ENCODE data around the gene TM4SF20.

The TM4SF20 gene

DNA sequence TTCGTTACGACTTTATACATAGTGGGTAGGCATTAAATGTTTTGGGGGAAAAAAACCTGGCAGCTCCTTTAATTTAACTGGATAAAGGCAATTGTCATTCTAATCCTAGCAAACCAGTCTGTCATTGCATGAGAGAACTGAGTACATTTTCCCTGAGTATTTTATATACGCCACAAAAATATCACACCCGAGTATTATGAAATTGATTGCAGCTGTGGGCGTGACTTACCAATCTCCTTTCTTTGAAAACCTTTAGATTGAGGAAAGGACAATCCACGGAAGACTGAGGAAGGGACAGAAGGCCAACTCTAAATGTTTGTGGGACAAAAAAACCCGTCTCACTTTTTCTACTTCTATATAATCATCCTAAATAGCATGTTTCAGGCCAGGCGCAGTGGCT is 9.0 kb downstream of the TM4SF20 start:
- no peaks in the 10 kb centered on the region for H3K79me1 ChIP-seq (ENCODE audit: low read length)
- no peak overlapping the region for H4K91ac ChIP-seq (ENCODE audit: low read depth, low read length)
- no CpG with 5 or more reads among the region's 8 CpGs for WGBS (ENCODE audit: extremely low coverage, insufficient coverage, insufficient read length)
- no peak overlapping the region for H3K18ac ChIP-seq (ENCODE audit: low read length)
- no peak overlapping the region for H2BK120ac ChIP-seq (ENCODE audit: insufficient read depth, low read length, poor library complexity)
- no peaks in the 10 kb centered on the region for H3K4me1 ChIP-seq (ENCODE audit: control insufficient read depth in 1 of 2, insufficient read depth in 2 of 2, low read length in 2 of 2)
- H3K27me3 ChIP-seq (ENCODE audit: insufficient read depth, low read length), result no peaks in the 10 kb centered on the region
- no peak overlapping the region for H2BK5ac ChIP-seq (ENCODE audit: low read depth, low read length, poor library complexity)
- H3K9me3 ChIP-seq (ENCODE audit: insufficient read depth, low read depth, low read length), result no peaks in the 10 kb centered on the region
- H4K12ac ChIP-seq (ENCODE audit: low read depth, low read length), result no peak overlapping the region
- no peak overlapping the region for H4K8ac ChIP-seq (ENCODE audit: low read depth, low read length)
- H2AK5ac ChIP-seq (ENCODE audit: low read length), result no peak overlapping the region
- H3K4me2 ChIP-seq (ENCODE audit: low read length), result no peak overlapping the region
- DNase-seq, result no peak
- no peak overlapping the region for H3K9ac ChIP-seq (ENCODE audit: low read length)
- no peak overlapping the region for H2BK12ac ChIP-seq (ENCODE audit: low read length)
- H2AFZ ChIP-seq (ENCODE audit: insufficient read depth, low read length, poor library complexity), result no peak overlapping the region
- H3K4me3 ChIP-seq (ENCODE audit: low read depth, low read length), result no peak overlapping the region
- no peaks in the 10 kb centered on the region for H3K79me2 ChIP-seq (ENCODE audit: control insufficient read depth, insufficient read depth, low read length, poor library complexity)
- no peak overlapping the region for H3K23ac ChIP-seq (ENCODE audit: low read length)
- no peak overlapping the region for H3K14ac ChIP-seq (ENCODE audit: low read length)
- H3K36me3 ChIP-seq (ENCODE audit: control insufficient read depth in 1 of 2, insufficient read depth in 2 of 2, low read length in 2 of 2), result no peaks in the 10 kb centered on the region
- H3K4ac ChIP-seq (ENCODE audit: low read depth, low read length), result no peak overlapping the region
- H3K27ac ChIP-seq (ENCODE audit: low read depth, low read length), result no peak overlapping the region

DNA sequence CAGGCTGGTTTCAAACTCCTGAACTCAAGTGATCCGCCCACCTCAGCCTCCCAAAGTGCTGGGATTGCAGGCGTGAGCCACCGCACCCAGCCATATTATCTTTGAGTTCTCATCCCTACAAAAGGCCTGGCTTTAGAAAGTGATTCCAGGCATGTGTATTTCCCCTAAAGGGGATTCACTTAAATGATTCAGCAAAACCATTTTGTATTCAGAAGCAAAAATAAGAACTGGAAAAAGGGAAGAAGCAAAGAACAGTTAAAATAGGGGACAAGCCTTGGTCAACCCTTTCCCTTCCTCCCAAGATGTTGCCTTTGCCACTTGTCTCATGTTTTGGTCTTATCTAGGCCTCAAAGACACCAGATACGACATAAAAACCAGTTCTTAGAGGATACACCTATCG is 10.5 kb downstream of the TM4SF20 start:
- H3K18ac ChIP-seq (ENCODE audit: low read length), result no peak overlapping the region
- H2BK12ac ChIP-seq (ENCODE audit: low read length), result no peak overlapping the region
- no peak overlapping the region for H4K12ac ChIP-seq (ENCODE audit: low read depth, low read length)
- H3K14ac ChIP-seq (ENCODE audit: low read length), result no peak overlapping the region
- H3K36me3 ChIP-seq (ENCODE audit: control insufficient read depth in 1 of 2, insufficient read depth in 2 of 2, low read length in 2 of 2), result no peaks in the 10 kb centered on the region
- no peak overlapping the region for H3K27ac ChIP-seq (ENCODE audit: low read depth, low read length)
- H4K91ac ChIP-seq (ENCODE audit: low read depth, low read length), result no peak overlapping the region
- no peak overlapping the region for H3K4me3 ChIP-seq (ENCODE audit: low read depth, low read length)
- H2AFZ ChIP-seq (ENCODE audit: insufficient read depth, low read length, poor library complexity), result no peak overlapping the region
- WGBS (ENCODE audit: extremely low coverage, insufficient coverage, insufficient read length), result no CpG with 5 or more reads among the region's 5 CpGs
- H3K4ac ChIP-seq (ENCODE audit: low read depth, low read length), result no peak overlapping the region
- no peaks in the 10 kb centered on the region for H3K27me3 ChIP-seq (ENCODE audit: insufficient read depth, low read length)
- H3K9ac ChIP-seq (ENCODE audit: low read length), result no peak overlapping the region
- peak in 1 of 2 donors; percentile 9 for DNase-seq
- H4K8ac ChIP-seq (ENCODE audit: low read depth, low read length), result no peak overlapping the region
- no peak overlapping the region for H3K4me2 ChIP-seq (ENCODE audit: low read length)
- H2BK120ac ChIP-seq (ENCODE audit: insufficient read depth, low read length, poor library complexity), result no peak overlapping the region
- no peaks in the 10 kb centered on the region for H3K9me3 ChIP-seq (ENCODE audit: insufficient read depth, low read depth, low read length)
- H3K4me1 ChIP-seq (ENCODE audit: control insufficient read depth in 1 of 2, insufficient read depth in 2 of 2, low read length in 2 of 2), result no peaks in the 10 kb centered on the region
- H3K79me1 ChIP-seq (ENCODE audit: low read length), result no peaks in the 10 kb centered on the region
- no peaks in the 10 kb centered on the region for H3K79me2 ChIP-seq (ENCODE audit: control insufficient read depth, insufficient read depth, low read length, poor library complexity)
- no peak overlapping the region for H2AK5ac ChIP-seq (ENCODE audit: low read length)
- H2BK5ac ChIP-seq (ENCODE audit: low read depth, low read length, poor library complexity), result no peak overlapping the region
- no peak overlapping the region for H3K23ac ChIP-seq (ENCODE audit: low read length)

DNA sequence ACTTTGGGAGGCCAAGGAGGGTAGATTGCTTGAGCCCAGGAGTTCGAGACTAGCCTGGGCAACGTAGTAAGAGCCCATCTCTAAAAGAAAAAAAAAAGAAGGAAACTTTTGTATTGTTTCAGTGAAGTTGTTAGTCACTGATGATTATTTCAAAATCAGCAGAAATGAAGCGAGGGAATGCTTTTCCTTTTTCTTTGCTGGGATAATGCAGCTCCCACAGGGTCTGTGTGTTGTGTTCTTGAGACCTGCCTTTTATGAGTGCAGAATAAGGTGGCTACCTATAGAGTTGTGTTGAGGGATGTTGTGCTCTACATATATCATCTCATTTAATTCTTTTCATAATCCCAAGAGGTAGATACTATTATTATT is 11.7 kb downstream of the TM4SF20 start:
- Histone ChIP-seq H2BK120ac (ENCODE audit: insufficient read depth, low read length, poor library complexity) (no peak overlapping the region), H3K79me1 (ENCODE audit: low read length) (no peaks in the 10 kb centered on the region), H3K14ac (ENCODE audit: low read length) (no peak overlapping the region), H3K23ac (ENCODE audit: low read length) (no peak overlapping the region), H2AFZ (ENCODE audit: insufficient read depth, low read length, poor library complexity) (no peak overlapping the region), H3K4me2 (ENCODE audit: low read length) (no peak overlapping the region), H3K9ac (ENCODE audit: low read length) (no peak overlapping the region), H3K4me1 (ENCODE audit: control insufficient read depth in 1 of 2, insufficient read depth in 2 of 2, low read length in 2 of 2) (no peaks in the 10 kb centered on the region), H4K8ac (ENCODE audit: low read depth, low read length) (no peak overlapping the region), H3K27ac (ENCODE audit: low read depth, low read length) (no peak overlapping the region), H2BK12ac (ENCODE audit: low read length) (no peak overlapping the region), H2BK5ac (ENCODE audit: low read depth, low read length, poor library complexity) (no peak overlapping the region), H4K12ac (ENCODE audit: low read depth, low read length) (no peak overlapping the region), H3K27me3 (ENCODE audit: insufficient read depth, low read length) (no peaks in the 10 kb centered on the region), H4K91ac (ENCODE audit: low read depth, low read length) (no peak overlapping the region), H3K36me3 (ENCODE audit: control insufficient read depth in 1 of 2, insufficient read depth in 2 of 2, low read length in 2 of 2) (no peaks in the 10 kb centered on the region), H3K79me2 (ENCODE audit: control insufficient read depth, insufficient read depth, low read length, poor library complexity) (no peaks in the 10 kb centered on the region), H3K9me3 (ENCODE audit: insufficient read depth, low read depth, low read length) (no peaks in the 10 kb centered on the region), H3K4ac (ENCODE audit: low read depth, low read length) (no peak overlapping the region), H3K4me3 (ENCODE audit: low read depth, low read length) (no peak overlapping the region), H2AK5ac (ENCODE audit: low read length) (no peak overlapping the region), H3K18ac (ENCODE audit: low read length) (no peak overlapping the region)
- peak in 1 of 2 donors; percentile 43 for DNase-seq
- no CpG with 5 or more reads among the region's 3 CpGs for WGBS (ENCODE audit: extremely low coverage, insufficient coverage, insufficient read length)

DNA sequence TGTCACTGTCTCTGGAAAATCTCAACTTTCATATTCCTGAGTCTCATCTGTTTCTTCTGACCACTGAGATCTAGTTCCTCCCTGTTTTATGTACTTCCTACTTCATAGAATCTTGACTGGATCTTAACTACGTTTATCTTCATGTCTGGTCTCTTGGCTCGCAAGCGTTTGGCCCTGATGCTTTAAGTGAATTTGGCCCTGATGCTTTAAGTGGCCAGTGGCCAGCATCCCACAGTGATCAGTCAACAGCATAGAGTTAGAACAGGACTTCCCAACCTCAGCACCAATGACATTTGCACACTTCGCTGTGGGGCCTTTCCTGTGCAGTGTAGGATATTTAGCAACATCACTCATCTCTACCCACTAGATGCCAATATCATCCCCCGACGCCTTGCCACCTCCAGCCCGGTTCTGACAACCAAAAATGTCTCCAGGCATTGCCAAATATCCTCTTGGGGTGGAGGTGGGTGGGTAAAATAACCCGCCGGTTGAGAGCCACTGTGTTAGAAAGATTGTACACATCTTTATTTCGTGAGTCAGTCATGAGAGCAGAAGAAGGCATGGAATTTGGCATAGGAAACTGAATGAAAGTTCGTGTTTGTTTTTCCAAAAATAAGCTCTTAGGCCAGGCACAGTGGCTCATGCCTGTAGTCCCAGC is 12.2 kb downstream of the TM4SF20 start:
- H3K4me3 ChIP-seq (ENCODE audit: low read depth, low read length), result no peak overlapping the region
- H4K8ac ChIP-seq (ENCODE audit: low read depth, low read length), result no peak overlapping the region
- no peak overlapping the region for H3K4ac ChIP-seq (ENCODE audit: low read depth, low read length)
- H3K14ac ChIP-seq (ENCODE audit: low read length), result no peak overlapping the region
- H3K27me3 ChIP-seq (ENCODE audit: insufficient read depth, low read length), result no peaks in the 10 kb centered on the region
- DNase-seq, result peak; percentile 40 to 67
- no peaks in the 10 kb centered on the region for H3K79me1 ChIP-seq (ENCODE audit: low read length)
- H4K12ac ChIP-seq (ENCODE audit: low read depth, low read length), result no peak overlapping the region
- no peak overlapping the region for H2BK12ac ChIP-seq (ENCODE audit: low read length)
- H3K79me2 ChIP-seq (ENCODE audit: control insufficient read depth, insufficient read depth, low read length, poor library complexity), result no peaks in the 10 kb centered on the region
- no peaks in the 10 kb centered on the region for H3K9me3 ChIP-seq (ENCODE audit: insufficient read depth, low read depth, low read length)
- no peak overlapping the region for H3K18ac ChIP-seq (ENCODE audit: low read length)
- no peak overlapping the region for H3K9ac ChIP-seq (ENCODE audit: low read length)
- no peaks in the 10 kb centered on the region for H3K4me1 ChIP-seq (ENCODE audit: control insufficient read depth in 1 of 2, insufficient read depth in 2 of 2, low read length in 2 of 2)
- H3K36me3 ChIP-seq (ENCODE audit: control insufficient read depth in 1 of 2, insufficient read depth in 2 of 2, low read length in 2 of 2), result no peaks in the 10 kb centered on the region
- no peak overlapping the region for H2AK5ac ChIP-seq (ENCODE audit: low read length)
- no peak overlapping the region for H2BK5ac ChIP-seq (ENCODE audit: low read depth, low read length, poor library complexity)
- no peak overlapping the region for H3K27ac ChIP-seq (ENCODE audit: low read depth, low read length)
- no peak overlapping the region for H3K4me2 ChIP-seq (ENCODE audit: low read length)
- no peak overlapping the region for H3K23ac ChIP-seq (ENCODE audit: low read length)
- no peak overlapping the region for H2AFZ ChIP-seq (ENCODE audit: insufficient read depth, low read length, poor library complexity)
- no peak overlapping the region for H4K91ac ChIP-seq (ENCODE audit: low read depth, low read length)
- no peak overlapping the region for H2BK120ac ChIP-seq (ENCODE audit: insufficient read depth, low read length, poor library complexity)
- no CpG with 5 or more reads among the region's 11 CpGs for WGBS (ENCODE audit: extremely low coverage, insufficient coverage, insufficient read length)
